ENCODE measurements around the gene NOG. TPM values are rescaled to one million over a fixed set of nuclear protein-coding genes. Genes with fewer than 3 reads are reported as not detected.

Gene NOG
- polyA plus RNA-seq (ENCODE audit: insufficient read depth in 1 of 5, insufficient read length in 5 of 5, low replicate concordance in 1 of 5), result 1 to 10 TPM in 4 of 5 donors, under 1 TPM in 1; 0.74 to 2.9 (median 1.2) TPM
- long read RNA-seq, donor 1, partial matches to known transcripts, result 0 of 4 reads
- long read RNA-seq, donor 1, other reads (novel, unspliced or antisense), result 0 of 4 reads
- long read RNA-seq, donor 2, partial matches to known transcripts, result 0 of 2 reads
- long read RNA-seq, donor 2, other reads (novel, unspliced or antisense), result 0 of 2 reads
- long read RNA-seq, donor 3, partial matches to known transcripts, result 0 of 4 reads
- long read RNA-seq, donor 3, other reads (novel, unspliced or antisense), result 0 of 4 reads
- long read RNA-seq, donor 4, transcript NOG-201 (1 exons, 1,892 nt), result major isoform, 7 of 7 reads
- long read RNA-seq, donor 4, partial matches to known transcripts, result 0 of 7 reads
- long read RNA-seq, donor 4, other reads (novel, unspliced or antisense), result 0 of 7 reads
- long read RNA-seq, donor 5, partial matches to known transcripts, result 0 of 1 reads
- long read RNA-seq, donor 5, other reads (novel, unspliced or antisense), result 0 of 1 reads
- long read RNA-seq, donor 6, transcript NOG-201 (1 exons, 1,892 nt), result major isoform, 13 of 13 reads
- long read RNA-seq, donor 6, partial matches to known transcripts, result 0 of 13 reads
- long read RNA-seq, donor 6, other reads (novel, unspliced or antisense), result 0 of 13 reads
- long read RNA-seq, donor 7, partial matches to known transcripts, result 0 of 3 reads
- long read RNA-seq, donor 7, other reads (novel, unspliced or antisense), result 0 of 3 reads
- long read RNA-seq, donor 8, partial matches to known transcripts, result 0 of 3 reads
- long read RNA-seq, donor 8, other reads (novel, unspliced or antisense), result 0 of 3 reads

DNA sequence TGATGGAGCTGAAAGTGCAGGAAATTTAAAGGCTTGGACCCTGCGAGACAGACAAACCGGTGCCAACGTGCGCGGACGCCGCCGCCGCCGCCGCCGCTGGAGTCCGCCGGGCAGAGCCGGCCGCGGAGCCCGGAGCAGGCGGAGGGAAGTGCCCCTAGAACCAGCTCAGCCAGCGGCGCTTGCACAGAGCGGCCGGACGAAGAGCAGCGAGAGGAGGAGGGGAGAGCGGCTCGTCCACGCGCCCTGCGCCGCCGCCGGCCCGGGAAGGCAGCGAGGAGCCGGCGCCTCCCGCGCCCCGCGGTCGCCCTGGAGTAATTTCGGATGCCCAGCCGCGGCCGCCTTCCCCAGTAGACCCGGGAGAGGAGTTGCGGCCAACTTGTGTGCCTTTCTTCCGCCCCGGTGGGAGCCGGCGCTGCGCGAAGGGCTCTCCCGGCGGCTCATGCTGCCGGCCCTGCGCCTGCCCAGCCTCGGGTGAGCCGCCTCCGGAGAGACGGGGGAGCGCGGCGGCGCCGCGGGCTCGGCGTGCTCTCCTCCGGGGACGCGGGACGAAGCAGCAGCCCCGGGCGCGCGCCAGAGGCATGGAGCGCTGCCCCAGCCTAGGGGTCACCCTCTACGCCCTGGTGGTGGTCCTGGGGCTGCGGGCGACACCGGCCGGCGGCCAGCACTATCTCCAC, at the start of gene NOG:
Gene NOG (plus strand): TSS at position 54 of the 674 bp plus-strand sequence. CDS start 525 bp downstream, at position 579.
- DNase-seq, result peak; percentile 52

DNA sequence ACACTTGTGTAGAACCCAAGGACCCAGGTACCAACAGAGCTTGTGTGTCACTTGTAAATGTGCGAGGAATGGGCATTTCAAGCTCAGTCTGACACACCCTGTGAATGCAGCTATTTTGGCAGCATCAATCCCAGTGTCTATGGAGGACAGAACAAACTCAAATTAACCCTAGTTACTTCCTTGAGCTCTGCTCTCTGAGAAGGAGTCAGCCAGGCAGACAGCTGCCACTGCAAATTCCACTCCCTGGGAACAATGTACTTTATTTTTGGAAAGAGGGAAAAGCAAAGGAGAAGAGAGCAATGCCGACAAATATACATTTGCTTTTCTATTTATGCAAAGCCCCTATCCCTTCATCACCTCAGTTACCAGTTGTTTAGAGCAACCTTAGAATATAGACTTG, 48.4 kb upstream of the NOG start:
- no peak for DNase-seq

DNA sequence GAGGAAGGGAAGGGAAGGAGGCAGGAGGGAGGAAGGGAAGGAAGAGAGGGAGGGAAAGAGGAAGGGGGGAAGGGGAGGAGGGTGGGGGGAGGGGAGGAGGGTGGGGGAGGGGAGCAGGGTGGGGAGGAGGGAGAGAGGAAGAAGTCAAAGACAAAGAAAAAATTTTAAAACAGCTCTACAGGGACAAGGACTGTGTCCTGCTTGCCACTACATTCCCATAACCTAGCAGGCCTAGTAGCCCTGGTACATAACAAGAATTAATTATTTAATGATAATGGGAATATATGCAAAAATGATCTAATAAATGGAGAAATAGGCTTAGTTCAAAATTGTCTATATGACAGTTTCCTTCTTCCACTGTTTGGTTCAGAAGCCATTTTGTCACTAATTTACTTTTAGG, 47.6 kb upstream of the NOG start:
- DNase-seq, result no peak

DNA sequence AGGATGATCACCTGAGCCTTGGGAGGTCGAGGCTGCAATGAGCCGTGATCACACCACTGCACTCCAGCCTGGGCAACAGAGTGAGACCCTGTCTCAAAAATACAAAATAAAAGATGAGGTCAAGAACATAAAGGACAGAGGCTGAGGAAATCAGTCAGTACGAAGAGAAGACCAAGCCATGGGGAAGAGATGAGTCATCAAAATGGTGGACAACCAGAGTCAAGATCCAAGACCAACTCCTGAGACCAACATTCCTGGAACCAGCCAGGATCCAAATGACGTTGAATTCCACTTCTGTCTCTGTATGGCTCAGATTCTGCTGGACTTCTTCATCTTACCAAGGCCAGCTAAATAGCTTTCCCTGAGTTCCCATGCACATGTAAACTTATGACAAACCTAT, 44.8 kb upstream of the NOG start:
- no peak for DNase-seq

DNA sequence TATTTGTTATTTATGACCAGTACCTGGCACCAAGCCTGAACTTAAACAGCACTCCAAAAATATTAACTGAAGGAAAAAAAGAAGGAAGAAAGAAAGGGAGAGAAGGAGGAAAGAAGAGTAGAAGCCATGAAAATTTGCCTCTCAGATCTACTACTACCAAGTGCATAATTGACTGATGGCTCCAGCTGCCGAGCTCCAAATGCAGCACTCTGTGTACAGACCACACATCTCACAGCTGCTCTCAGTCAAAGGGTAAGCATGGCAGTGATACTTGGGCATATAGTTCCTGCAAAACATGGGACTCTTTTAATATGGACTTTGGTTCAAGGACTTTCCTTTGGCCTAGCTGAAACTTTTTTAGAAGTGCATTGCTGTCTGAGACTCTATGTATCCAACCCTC, 44.0 kb upstream of the NOG start:
- DNase-seq, result no peak

DNA sequence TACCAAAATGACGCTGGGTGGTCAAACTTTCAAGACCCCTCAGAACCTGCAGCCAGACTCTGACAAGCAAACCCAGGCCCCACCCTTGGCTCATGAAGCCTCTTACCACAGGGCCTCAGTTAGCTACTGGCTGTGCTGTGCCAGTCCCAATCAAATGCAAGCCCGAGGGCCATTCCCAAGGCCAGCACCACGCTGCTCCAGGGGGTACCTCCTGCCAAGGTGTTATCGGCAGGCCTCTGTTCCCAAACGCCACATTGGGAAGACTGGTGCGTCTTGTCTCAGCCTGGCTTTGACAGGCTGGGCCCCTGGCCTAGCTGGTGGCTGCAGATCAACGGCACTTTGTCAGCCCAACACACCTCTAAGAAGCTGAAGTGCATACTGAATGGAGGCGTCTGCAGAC, 35.8 kb upstream of the NOG start:
- DNase-seq, result no peak

DNA sequence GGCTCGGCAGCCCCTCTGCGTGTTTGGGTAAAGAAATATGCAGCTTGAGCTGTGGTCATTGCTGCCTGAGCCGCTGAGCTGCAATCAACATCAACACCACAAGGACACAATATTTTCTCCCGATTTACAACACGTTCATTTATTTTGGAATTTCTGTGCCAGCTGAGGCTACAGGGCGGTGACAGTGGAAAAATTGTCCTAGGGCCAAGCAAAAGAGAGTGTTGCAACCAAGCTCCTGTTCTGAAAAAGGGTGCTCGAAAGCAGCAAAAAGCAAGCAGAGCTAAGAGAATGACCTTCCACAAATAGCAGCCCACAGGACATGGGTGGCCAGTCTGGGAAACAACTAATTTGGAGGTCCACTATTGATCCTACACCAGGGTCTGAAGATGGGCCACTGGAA, 35.4 kb upstream of the NOG start:
- no peak for DNase-seq

DNA sequence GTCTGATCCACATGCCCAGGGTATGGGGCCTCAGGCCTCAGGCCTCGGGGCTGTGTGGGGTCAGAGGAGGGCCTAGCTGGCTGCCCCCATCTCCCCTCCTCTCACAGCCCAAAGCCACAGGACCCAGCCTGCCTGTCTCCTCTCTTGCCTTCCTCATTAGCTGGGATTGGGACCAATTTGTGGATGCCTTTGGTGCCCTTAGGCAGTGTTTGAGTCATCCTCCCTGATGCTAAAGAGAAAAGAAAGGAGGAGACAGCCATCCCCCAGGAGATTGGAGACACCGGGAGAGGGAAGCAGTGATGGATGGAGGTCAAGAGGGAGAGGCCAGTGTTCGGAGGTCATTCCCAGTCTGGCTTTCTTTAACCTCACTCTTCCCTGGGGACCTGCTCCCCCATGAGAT, 23.3 kb upstream of the NOG start:
- DNase-seq, result no peak

DNA sequence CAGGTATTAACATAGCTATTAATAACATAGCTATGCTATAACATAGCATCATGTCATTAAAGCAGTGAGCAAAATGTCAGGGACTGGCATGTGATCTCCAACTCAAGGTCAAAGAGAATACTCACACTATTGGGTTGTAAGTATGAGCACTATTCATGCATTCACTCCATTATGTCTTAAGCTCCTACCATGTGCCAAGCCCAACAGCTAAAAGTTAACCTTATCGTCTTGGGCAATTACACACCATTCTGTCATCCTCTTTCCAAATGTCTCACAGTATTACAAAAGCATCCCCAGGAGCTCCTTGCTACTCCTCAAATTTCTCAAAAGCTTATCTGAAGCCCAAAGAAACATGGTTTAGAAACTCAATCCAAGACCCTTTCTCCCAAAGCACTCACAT, 22.0 kb upstream of the NOG start:
- no peak for DNase-seq

DNA sequence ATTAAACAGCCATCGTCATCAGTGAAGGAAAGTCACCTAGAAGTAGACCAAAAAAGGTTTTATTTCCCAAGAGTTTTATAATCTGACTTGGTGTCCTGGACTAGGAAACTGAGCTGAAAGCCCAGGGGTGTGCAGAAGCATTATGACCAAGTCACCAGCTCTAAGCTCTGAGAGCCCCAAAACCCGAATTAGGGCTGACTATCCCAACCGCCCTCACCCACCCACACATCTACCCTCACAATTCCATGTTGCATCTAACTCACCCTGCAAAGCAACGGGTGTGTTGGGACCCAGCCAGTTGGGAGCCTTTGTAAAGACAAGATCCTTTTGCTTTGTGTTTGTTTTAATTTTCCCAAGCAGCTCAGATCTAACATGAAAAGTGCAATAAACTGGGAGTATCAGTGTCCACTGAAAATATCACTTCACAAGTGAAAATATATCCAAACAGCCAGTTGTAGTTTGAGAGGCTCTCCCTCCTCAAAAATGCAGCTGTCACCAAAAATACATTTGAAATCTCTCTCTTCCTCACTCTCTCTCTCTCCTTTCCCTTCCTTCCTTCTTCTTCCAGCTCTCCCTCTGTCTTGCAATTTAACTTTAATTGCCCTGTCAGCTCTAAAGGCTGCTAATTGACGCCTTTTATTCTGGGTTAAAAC, 16.2 kb upstream of the NOG start:
- DNase-seq, result no peak

DNA sequence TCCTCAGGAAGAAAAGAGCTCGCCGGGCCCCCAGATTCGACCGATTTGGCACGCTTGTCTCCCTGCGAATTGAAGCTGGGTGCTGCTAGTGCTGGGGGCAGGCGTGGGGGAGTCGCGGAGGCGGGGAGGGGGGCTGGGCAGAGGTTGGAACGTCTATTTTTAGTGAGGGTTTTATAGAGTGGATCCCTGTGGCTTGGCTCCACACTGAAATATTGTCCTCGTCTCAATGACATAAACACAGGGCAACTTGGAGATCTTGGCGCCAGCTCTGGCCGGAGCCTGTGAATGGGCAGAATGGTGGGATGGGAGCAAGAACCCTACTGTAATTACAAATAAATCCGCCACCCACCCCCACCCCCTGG, 15.7 kb upstream of the NOG start:
- DNase-seq, result no peak

DNA sequence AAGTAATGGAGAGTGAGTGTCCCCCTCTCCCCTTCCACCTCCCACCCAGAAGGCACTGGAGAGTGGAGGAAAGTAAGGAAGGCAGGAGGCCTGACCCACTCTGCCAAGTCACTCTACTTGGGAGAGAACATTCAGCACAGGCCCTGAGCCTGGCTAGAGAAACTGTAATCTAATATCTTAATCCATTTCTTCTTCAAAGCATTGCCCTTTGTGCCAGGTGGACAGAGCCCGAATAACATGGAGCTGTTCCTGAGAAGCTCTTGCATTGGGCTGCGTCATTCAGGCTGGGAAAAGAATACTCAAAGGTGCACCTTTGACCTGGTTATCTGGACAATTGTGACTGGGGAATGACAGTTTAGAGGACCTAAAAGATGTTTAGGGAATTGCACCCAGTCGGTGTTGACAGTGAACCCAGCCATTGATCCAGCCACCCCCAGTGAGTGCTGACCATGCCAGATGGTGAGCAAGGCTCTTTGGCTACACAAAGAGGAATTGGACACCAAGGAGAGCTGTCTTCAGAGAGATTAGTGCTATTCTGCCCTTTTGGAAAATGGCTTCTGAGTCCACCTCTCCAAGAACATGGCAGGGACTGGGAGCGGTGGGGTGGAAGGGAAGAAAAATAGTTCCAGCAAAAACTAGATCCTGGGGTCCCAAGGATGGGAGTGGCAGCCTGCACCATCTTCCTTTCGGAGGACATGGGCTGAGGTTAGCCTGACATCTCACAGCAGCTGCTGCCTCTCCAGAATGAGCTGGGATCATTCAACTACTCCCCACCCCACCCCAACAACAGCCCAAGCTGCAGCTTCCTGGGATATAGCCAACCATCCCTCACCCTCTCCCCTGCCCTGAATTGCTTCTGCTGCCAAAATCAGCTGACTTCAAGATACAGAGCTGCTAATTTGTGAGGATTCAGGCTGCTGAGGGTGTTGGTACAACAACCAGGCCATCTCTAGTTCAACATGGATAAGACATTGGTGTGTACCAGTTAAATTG, 11.6 kb upstream of the NOG start:
- DNase-seq, result no peak

DNA sequence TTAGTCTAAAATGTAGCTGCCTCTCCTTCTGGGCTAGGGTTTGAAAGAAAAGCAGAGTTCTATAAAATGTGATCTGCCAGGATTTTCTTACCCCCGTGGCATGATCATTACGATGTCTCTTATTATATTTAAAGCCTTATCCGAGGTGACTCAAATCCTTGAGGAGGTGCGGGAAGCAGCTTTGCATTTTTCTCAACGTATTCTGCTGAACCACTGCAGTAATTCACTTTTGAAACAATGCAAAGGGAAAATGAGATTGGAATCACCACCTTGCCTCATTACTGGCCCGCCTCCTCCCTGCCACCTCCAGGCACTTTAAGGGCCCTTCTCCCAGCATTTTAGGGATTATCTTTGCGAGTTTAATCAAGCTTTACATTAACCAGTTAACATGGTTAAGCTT, 9.7 kb upstream of the NOG start:
- DNase-seq, result no peak

DNA sequence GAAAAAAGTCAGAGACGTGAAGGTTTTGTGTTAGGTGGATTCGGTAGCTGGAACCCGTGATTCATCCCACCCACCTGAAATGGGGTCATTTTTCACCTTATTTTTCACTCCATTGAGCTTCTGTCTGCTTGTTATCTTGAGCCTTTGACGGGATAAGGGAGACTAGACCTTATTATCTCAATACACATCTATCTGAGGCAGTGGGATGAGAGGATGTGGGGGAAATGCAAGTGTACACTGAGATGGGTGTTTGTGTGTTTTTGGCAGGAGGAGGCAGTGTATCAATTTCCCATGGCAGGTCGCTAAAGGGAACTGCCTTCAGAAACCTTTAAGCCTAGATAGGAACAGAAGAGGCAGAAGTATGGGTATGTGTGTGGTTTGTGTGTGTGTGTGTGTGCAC, 6.2 kb upstream of the NOG start:
- no peak for DNase-seq

DNA sequence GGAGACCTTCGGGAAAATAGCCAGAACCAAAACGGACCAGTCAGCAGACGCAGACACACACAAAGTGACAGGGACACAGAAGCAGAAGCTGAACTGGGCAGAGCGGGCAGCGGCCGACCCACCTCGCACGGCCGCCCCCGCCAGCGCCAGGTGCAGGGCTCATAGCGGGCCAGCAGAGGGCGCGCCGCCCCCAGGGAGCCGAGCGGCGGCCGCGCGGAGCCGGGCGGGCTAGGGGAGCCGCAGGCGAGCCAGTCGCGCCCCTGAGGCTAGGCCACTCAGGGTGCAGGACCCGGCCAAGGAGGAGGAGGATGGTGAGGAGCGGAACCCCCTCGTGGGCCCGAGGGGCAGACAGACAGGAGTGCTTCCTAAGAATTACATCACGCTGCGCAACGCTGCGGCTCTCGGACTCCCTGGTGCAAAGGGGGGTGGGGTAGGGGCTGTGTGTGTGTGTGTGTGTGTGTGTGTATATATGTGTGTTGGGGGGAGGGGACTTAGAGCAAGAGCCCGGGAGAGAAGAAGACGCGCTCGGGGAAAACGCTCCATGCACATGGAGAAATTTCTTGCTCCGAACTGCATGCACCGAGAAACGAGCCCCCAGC, 913 bp upstream of the NOG start:
- DNase-seq, result peak; percentile 61 to 62

DNA sequence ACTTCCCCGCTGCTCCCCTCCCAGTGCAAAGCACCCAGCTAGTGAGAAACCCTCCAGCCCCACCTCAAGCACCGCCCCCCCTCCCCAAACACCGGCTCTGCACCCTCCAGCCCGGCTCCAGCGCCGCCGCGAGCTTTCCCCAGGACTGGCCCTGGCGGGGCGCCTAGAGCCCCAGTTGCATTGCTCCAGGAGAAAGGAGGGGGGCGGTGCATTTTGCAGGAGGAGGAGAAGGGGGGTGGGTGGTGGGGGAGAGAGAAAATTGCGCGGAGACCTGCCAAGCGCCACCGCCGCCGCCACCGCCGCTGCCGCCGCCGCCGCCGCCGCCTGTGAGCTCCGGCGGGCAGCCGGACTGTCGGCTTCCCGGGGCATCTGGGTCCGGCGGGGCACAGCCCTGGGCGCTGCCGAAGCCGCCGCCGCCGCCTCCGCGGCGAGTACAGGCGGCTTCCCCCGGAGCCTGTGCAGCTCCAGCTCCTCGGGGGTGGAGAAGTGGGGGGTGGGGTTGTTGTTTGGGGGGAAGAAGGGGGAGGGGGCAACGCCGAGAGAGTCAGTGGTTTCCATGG, 333 bp upstream of the NOG start:
- DNase-seq, result peak; percentile 47 to 50

DNA sequence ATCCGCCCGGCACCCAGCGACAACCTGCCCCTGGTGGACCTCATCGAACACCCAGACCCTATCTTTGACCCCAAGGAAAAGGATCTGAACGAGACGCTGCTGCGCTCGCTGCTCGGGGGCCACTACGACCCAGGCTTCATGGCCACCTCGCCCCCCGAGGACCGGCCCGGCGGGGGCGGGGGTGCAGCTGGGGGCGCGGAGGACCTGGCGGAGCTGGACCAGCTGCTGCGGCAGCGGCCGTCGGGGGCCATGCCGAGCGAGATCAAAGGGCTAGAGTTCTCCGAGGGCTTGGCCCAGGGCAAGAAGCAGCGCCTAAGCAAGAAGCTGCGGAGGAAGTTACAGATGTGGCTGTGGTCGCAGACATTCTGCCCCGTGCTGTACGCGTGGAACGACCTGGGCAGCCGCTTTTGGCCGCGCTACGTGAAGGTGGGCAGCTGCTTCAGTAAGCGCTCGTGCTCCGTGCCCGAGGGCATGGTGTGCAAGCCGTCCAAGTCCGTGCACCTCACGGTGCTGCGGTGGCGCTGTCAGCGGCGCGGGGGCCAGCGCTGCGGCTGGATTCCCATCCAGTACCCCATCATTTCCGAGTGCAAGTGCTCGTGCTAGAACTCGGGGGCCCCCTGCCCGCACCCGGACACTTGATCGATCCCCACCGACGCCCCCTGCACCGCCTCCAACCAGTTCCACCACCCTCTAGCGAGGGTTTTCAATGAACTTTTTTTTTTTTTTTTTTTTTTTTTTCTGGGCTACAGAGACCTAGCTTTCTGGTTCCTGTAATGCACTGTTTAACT, 1.0 kb downstream of the NOG start:
- DNase-seq, result no peak

DNA sequence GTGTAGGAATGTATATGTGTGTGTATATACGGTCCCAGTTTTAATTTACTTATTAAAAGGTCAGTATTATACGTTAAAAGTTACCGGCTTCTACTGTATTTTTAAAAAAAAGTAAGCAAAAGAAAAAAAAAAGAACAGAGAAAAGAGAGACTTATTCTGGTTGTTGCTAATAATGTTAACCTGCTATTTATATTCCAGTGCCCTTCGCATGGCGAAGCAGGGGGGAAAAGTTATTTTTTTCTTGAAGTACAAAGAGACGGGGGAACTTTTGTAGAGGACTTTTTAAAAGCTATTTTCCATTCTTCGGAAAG, 1.6 kb downstream of the NOG start:
- no peak for DNase-seq
